IMR-90 (cell line): ENCODE results near the gene ZNF827. TPM values are rescaled to one million over a fixed set of nuclear protein-coding genes. Genes with fewer than 3 reads are reported as not detected.

ENCODE experiments used
- ATAC-seq: fragments of 200-7000 bp; cut with Tn5 transposase; 2 replicates; pipeline ENCODE4 v1.9.1; 2020; ENCODE audit warnings: low read depth, mild to moderate bottlenecking, moderate library complexity
- BruUV-seq: library from RNA; stranded (reverse); fragments of 400-500 nt; replicated peaks from 2 replicates; lab custom pipeline; 2021; lab: Mats Ljungman, UMichigan
- CTCF ChIA-PET: fragments of 300-600 bp; formaldehyde crosslinking; extraction: SDS; loops from one replicate; lab custom pipeline; 2021; ENCODE audit warnings: antibody characterized with exemption; lab: Yijun Ruan, JAX
- POLR2A ChIA-PET: fragments of 300-600 bp; sonication (Branson Sonifier 250); formaldehyde crosslinking; loops from one replicate; lab custom pipeline; 2022; ENCODE audit warnings: antibody characterized with exemption; ENCODE audit not compliant: unreplicated experiment; lab: Charles Lee
- DNase-seq: peaks from one replicate; pipeline ENCODE4 v3.0.0; 2013
- H2AFZ ChIP-seq: replicated peaks from 2 replicates; pipeline ENCODE3; 2013; ENCODE audit warnings: low read length, mild to moderate bottlenecking; ENCODE audit not compliant: poor library complexity
- H2AK5ac ChIP-seq: 2 replicates; pipeline ENCODE4 v1.6.1; 2013; ENCODE audit warnings: low read depth, low read length, inconsistent platforms
- H2AK9ac ChIP-seq: replicated peaks from 2 replicates; pipeline ENCODE3; 2013; ENCODE audit warnings: mild to moderate bottlenecking, low read depth, low read length, moderate library complexity; ENCODE audit not compliant: poor library complexity
- H2BK120ac ChIP-seq: 2 replicates; pipeline ENCODE4 v1.6.1; 2013; ENCODE audit warnings: low read depth, low read length, inconsistent platforms
- H2BK15ac ChIP-seq: 3 replicates; pipeline ENCODE4 v1.6.1; 2013; ENCODE audit warnings: low read depth, low read length, inconsistent platforms
- H2BK20ac ChIP-seq: 2 replicates; pipeline ENCODE4 v1.6.1; 2013; ENCODE audit warnings: low read depth, mild to moderate bottlenecking, inconsistent platforms, low read length, moderate library complexity
- H2BK5ac ChIP-seq: 2 replicates; pipeline ENCODE4 v1.6.1; 2013; ENCODE audit warnings: mild to moderate bottlenecking, low read depth, low read length, inconsistent platforms; ENCODE audit not compliant: poor library complexity, severe bottlenecking
- H3K14ac ChIP-seq: replicated peaks from 2 replicates; pipeline ENCODE4 v1.6.1; 2013; ENCODE audit warnings: low read depth, low read length, inconsistent platforms
- H3K18ac ChIP-seq: 2 replicates; pipeline ENCODE4 v1.6.1; 2013; ENCODE audit warnings: low read depth, low read length, control low read depth
- H3K23ac ChIP-seq: 2 replicates; pipeline ENCODE4 v1.6.1; 2013; ENCODE audit warnings: low read depth, low read length, inconsistent platforms
- H3K27ac ChIP-seq: 2 replicates; pipeline ENCODE4 v1.5.1; 2013; ENCODE audit warnings: mild to moderate bottlenecking, control low read depth, low read length; ENCODE audit not compliant: insufficient read depth
- H3K27me3 ChIP-seq: 2 replicates; pipeline ENCODE4 v1.6.1; 2013; ENCODE audit warnings: low read length; ENCODE audit not compliant: control insufficient read depth, insufficient read depth
- H3K36me3 ChIP-seq: 2 replicates; pipeline ENCODE4 v1.6.1; 2013; ENCODE audit warnings: low read length, mixed read lengths; ENCODE audit not compliant: control insufficient read depth, insufficient read depth
- H3K4ac ChIP-seq: 2 replicates; pipeline ENCODE4 v1.6.1; 2013; ENCODE audit warnings: low read depth, low read length, inconsistent platforms
- H3K4me1 ChIP-seq: 2 replicates; pipeline ENCODE4 v1.6.1; 2013; ENCODE audit warnings: low read length, mixed read lengths; ENCODE audit not compliant: control insufficient read depth, insufficient read depth
- H3K4me2 ChIP-seq: 2 replicates; pipeline ENCODE4 v1.6.1; 2013; ENCODE audit warnings: low read depth, mild to moderate bottlenecking, control low read depth, low read length, moderate library complexity
- H3K4me3 ChIP-seq: 2 replicates; pipeline ENCODE4 v1.5.1; 2013; ENCODE audit warnings: low read depth, mild to moderate bottlenecking, control low read depth, low read length, moderate library complexity; ENCODE audit not compliant: insufficient read depth
- H3K56ac ChIP-seq: 2 replicates; pipeline ENCODE4 v1.6.1; 2013; ENCODE audit warnings: low read length, inconsistent platforms; ENCODE audit not compliant: insufficient read depth; ENCODE audit errors: extremely low read depth
- H3K79me1 ChIP-seq, 2 experiments: 2 replicates each; pipeline ENCODE4 v1.6.1; 2013; ENCODE audit warnings: low read length in 2 of 2, inconsistent platforms in 1 of 2, low read depth in 1 of 2
- H3K9ac ChIP-seq: 2 replicates; pipeline ENCODE4 v1.6.1; 2013; ENCODE audit warnings: low read depth, low read length, control low read depth
- H3K9me1 ChIP-seq: 2 replicates; pipeline ENCODE4 v1.6.1; 2013; ENCODE audit warnings: low read length, inconsistent platforms; ENCODE audit not compliant: insufficient read depth
- H3K9me3 ChIP-seq: 2 replicates; pipeline ENCODE4 v1.6.1; 2013; ENCODE audit warnings: low read length; ENCODE audit not compliant: control insufficient read depth, insufficient read depth
- H4K20me1 ChIP-seq: 2 replicates; pipeline ENCODE4 v1.6.1; 2013; ENCODE audit warnings: low read length, inconsistent platforms; ENCODE audit not compliant: insufficient read depth
- H4K5ac ChIP-seq: 2 replicates; pipeline ENCODE4 v1.6.1; 2013; ENCODE audit warnings: mild to moderate bottlenecking, low read depth, low read length, control low read depth
- H4K8ac ChIP-seq, 2 experiments: 2 replicates each; pipeline ENCODE4 v1.6.1; 2013; ENCODE audit warnings: low read depth in 2 of 2, low read length in 2 of 2, control low read depth in 1 of 2, inconsistent platforms in 1 of 2
- H4K91ac ChIP-seq: 2 replicates; pipeline ENCODE4 v1.6.1; 2013; ENCODE audit warnings: low read depth, low read length, inconsistent platforms; ENCODE audit not compliant: insufficient read depth
- BHLHE40 ChIP-seq: fragments of 150-350 bp; IDR thresholded peaks from 2 replicates; pipeline ENCODE4 v1.6.1; 2016; ENCODE audit warnings: mild to moderate bottlenecking, low read depth, low read length
- FOS ChIP-seq: fragments of 150-350 bp; IDR thresholded peaks from 2 replicates; pipeline ENCODE4 v1.6.1; 2016; ENCODE audit warnings: low read depth, low read length
- MAFK ChIP-seq: IDR thresholded peaks from 2 replicates; pipeline ENCODE4 v1.6.1; 2012; ENCODE audit warnings: low read depth, low read length, improper control_type of control experiment
- MAZ ChIP-seq: IDR thresholded peaks from 2 replicates; pipeline ENCODE4 v1.6.1; 2012; ENCODE audit warnings: low read depth, mild to moderate bottlenecking, low read length, improper control_type of control experiment, moderate library complexity, borderline replicate concordance
- NFE2L2 ChIP-seq: fragments of 150-350 bp; IDR thresholded peaks from 2 replicates; pipeline ENCODE4 v1.6.1; 2016; ENCODE audit warnings: low read depth, mild to moderate bottlenecking, low read length
- POLR2A ChIP-seq: IDR thresholded peaks from 2 replicates; pipeline ENCODE4 v1.6.1; 2012; ENCODE audit warnings: mild to moderate bottlenecking, low read depth, low read length
- RCOR1 ChIP-seq: IDR thresholded peaks from 2 replicates; pipeline ENCODE4 v1.6.1; 2012; ENCODE audit warnings: mild to moderate bottlenecking, low read length, improper control_type of control experiment; ENCODE audit not compliant: insufficient replicate concordance
- SMC3 ChIP-seq: fragments of 150-350 bp; IDR thresholded peaks from 2 replicates; pipeline ENCODE4 v1.6.1; 2016; ENCODE audit warnings: low read depth, mild to moderate bottlenecking, antibody characterized with exemption, low read length, moderate library complexity
- USF2 ChIP-seq: fragments of 150-350 bp; IDR thresholded peaks from 2 replicates; pipeline ENCODE4 v1.6.1; 2017; ENCODE audit warnings: mild to moderate bottlenecking, antibody characterized with exemption, low read length, low read depth
- WGBS, 2 experiments: methylation state at CpG; one replicate each; pipeline versions ENCODE4 v1.1.5 to v1.1.7; 2013; ENCODE audit warnings: missing lambda C conversion rate in 2 of 2; ENCODE audit not compliant: insufficient read length in 1 of 2; ENCODE audit errors: extremely low coverage in 2 of 2; 5-methylcytosine and 5-hydroxymethylcytosine counted together
- dilution Hi-C: fragments of 300-500 bp; cut with HindIII; formaldehyde crosslinking; loops from one replicate; pipeline ENCODE4 v1.14.3; 2018; ENCODE audit warnings: low sequenced_read_pairs; ENCODE audit not compliant: unreplicated experiment
- in situ Hi-C: fragments of 300-500 bp; cut with MboI; formaldehyde crosslinking; loops from 3 replicates; pipeline ENCODE4 v1.14.3; 2019; ENCODE audit warnings: low sequenced_read_pairs, inconsistent platforms, mixed read lengths
- intact Hi-C: fragments of 100-400 bp; cut with micrococcal nuclease; formaldehyde crosslinking; loops from 2 replicates; pipeline ENCODE4 v1.10.0; 2022
- polyA plus RNA-seq, 3 experiments: library from polyadenylated mRNA; depleted of rRNA; stranded (reverse); fragments of >200 nt; gene quantifications; 2 replicates each; pipeline ENCODE4 v1.2.3, GENCODE V29; 2012; ENCODE audit warnings: low replicate concordance in 1 of 3
- total RNA-seq: library from RNA; depleted of rRNA; stranded (reverse); fragments of >200 nt; gene quantifications from 2 replicates; pipeline ENCODE4 v1.2.3, GENCODE V29; 2012

Gene ZNF827
- total and polyA plus RNA-seq, 2 of the 4 experiments (the other 2 are of a cell fraction), result 6.6 to 31.7 TPM

DNA sequence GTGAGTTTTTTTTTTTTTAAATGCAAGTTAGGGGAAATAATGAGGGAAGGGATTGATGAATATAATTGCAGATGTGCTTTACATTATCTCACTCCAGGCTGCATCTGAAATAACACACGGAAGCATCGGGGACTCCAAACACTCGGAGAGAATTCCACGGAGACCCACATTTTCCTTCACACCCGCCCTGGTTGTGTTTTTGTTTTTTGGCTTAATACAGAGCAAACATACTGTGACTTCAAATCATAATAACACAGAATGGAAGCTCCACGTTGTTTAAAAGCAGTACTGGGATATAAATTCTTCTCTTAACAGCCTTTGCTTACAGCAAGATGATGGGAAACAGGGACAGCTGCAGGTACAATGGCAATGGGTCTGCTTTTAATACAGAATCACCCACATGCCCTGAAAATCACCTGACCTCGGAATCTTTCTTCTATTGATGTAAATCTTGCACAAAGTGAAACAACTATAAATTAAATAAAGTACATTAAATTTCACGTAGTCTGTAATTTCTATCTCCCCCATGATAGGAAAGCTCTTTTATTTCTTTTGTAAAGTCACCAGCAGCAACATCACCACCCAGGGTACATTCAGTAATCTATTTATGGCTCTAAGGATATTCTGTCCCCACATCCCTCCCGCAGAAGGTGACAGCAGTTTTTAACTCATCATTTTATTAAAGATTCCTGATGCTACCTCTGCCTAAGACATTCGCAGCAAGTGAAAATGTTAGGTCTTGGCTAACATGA lies 119.3 kb downstream of the ZNF827 start:
- Histone ChIP-seq H3K9me3 (no peaks in the 10 kb centered on the region), H2BK5ac (peak overlapping the region; percentile 9), H3K79me1 (peaks cover 7 to 16% of the 10 kb centered on the region in 2 experiments; a peak in 3 of 4 replicates), H4K20me1 (no peaks in the 10 kb centered on the region), H3K4me2 (peak overlapping the region; percentile 17; the same call in 1 of the 2 replicates), H3K4me3 (no peak overlapping the region), H2AK5ac (0 out of 2 replicates have a peak overlapping the region, but pooled peaks have one; percentile 17), H3K27ac (no peak overlapping the region), H3K27me3 (no peaks in the 10 kb centered on the region), H3K23ac (peak overlapping the region; percentile 3; the same call in 1 of the 2 replicates), H2AFZ (no peak overlapping the region), H2BK15ac (no peak overlapping the region), H3K56ac (no peak overlapping the region), H4K5ac (peak overlapping the region; percentile 84; the same call in 1 of the 2 replicates), H2BK120ac (peak overlapping the region; percentile 39; the same call in 1 of the 2 replicates), H3K36me3 (peaks cover 3% of the 10 kb centered on the region), H3K9me1 (peaks cover 13% of the 10 kb centered on the region), H3K18ac (peak overlapping the region; percentile 32; the same call in 1 of the 2 replicates), H4K8ac (peak overlapping the region; percentile 41 to 83; a peak in 3 of 4 replicates), H2AK9ac (no peak overlapping the region), H3K4ac (peak overlapping the region; percentile 39; the same call in 1 of the 2 replicates), H2BK20ac (peak overlapping the region; percentile 9; the same call in 1 of the 2 replicates), H3K9ac (no peak overlapping the region), H4K91ac (peak overlapping the region; percentile 16; the same call in 1 of the 2 replicates), H3K14ac (peak overlapping the region; percentile 30; the same call in 1 of the 2 replicates), H3K4me1 (peaks cover 23% of the 10 kb centered on the region)
- TF ChIP-seq FOS, result no peak
- TF ChIP-seq SMC3, result no peak
- no peak for TF ChIP-seq POLR2A
- TF ChIP-seq USF2, result no peak
- TF ChIP-seq RCOR1, result no peak
- TF ChIP-seq MAZ, result no peak
- no peak for TF ChIP-seq MAFK
- no peak for TF ChIP-seq BHLHE40
- TF ChIP-seq NFE2L2, result no peak
- intact Hi-C loops (loop anchor here (5.0 kb wide), 1 partner anchor 202 kb away; the partner anchor contains the start of gene MMAA), in situ Hi-C loops (no loop called here), dilution Hi-C loops (no loop called here)
- BruUV-seq, result no TSS peak
- ATAC-seq, result no peak
- WGBS, 2 experiments, result no CpG with 5 or more reads among the region's 10 CpGs
- DNase-seq, result no peak
- ChIA-PET POLR2A (no interaction called here), CTCF (interaction anchor here (0.6 kb wide), 1 partner anchor 882 kb away, joined by 3 read pairs; no protein-coding TSS in a partner anchor)
